ENCODE data around the gene NEK8. TPM values are rescaled to one million over a fixed set of nuclear protein-coding genes. Genes with fewer than 3 reads are reported as not detected.

The NEK8 gene
- total RNA-seq, 2 donors from 2014 or later, result 5.1 to 13.2 TPM

- H3K27ac ChIP-seq, result no peak overlapping the region
- H3K4me1 ChIP-seq (replicated peaks), result no peaks in the 10 kb centered on the region
- peaks cover 41 to 42% of the 10 kb centered on the region in 2 donors for H3K36me3 ChIP-seq
- intact Hi-C loops (cut with DNase I), result no loop called here
- WGBS, result 88% methylated on average over 8 of the region's 8 CpGs
- no peak for TF ChIP-seq POLR2A (IDR thresholded peaks at IDR 0.05)
- no peak for TF ChIP-seq POLR2AphosphoS5 (IDR thresholded peaks at IDR 0.05)
- no peak for TF ChIP-seq CTCF (IDR thresholded peaks at IDR 0.05)
- no peaks in the 10 kb centered on the region for H3K9me3 ChIP-seq
- no peak overlapping the region for H3K4me3 ChIP-seq
- DNase-seq (ENCODE audit: low spot score), result no peak
- H3K27me3 ChIP-seq (replicated peaks; ENCODE audit: insufficient read depth), result no peaks in the 10 kb centered on the region
These were observed 28.3 kb upstream of the NEK8 start for GRCh38 chr17:28700278-28700677.

DNA sequence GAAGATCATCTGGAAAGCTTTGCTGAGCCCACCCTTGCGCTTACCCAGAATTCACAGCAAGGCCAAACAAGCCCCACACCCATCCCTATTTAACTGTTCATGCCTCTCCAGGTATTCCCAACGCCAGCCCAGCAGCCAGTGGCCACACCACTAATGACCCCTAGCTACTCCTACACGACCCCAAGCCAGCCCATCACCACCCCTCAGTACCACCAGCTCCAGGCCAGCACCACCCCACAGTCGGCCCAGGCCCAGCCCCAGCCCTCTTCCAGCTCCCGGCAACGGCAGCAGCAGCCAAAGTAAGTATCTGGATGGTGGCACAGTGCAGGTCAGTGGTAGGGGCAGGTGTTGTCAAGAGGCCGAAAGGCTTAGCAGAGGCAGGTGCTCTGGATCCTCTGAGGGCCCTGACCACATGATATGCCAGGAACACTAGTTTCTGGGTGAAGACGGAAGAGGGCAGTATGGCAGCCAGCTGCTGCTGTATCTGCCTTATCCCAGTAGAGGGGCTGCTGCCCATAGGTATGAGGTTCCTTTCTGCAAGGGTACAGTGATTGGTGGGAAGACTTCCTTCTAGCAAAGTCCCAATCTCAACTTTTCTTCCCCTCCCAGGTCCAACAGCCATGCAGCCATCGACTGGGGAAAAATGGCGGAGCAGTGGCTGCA lies 27.6 kb upstream of the NEK8 start:
- no peak overlapping the region for H3K27ac ChIP-seq
- no peaks in the 10 kb centered on the region for H3K27me3 ChIP-seq (replicated peaks; ENCODE audit: insufficient read depth)
- intact Hi-C loops (cut with DNase I), result no loop called here
- TF ChIP-seq POLR2AphosphoS5 (IDR thresholded peaks at IDR 0.05) (no peak), POLR2A (IDR thresholded peaks at IDR 0.05) (no peak), CTCF (IDR thresholded peaks at IDR 0.05) (no peak)
- WGBS, result 87% methylated on average over 10 of the region's 10 CpGs
- H3K36me3 ChIP-seq, result peaks cover 37 to 38% of the 10 kb centered on the region in 2 donors
- no peaks in the 10 kb centered on the region for H3K9me3 ChIP-seq
- no peak for DNase-seq (ENCODE audit: low spot score)
- no peak overlapping the region for H3K4me3 ChIP-seq
- H3K4me1 ChIP-seq (replicated peaks), result no peaks in the 10 kb centered on the region

DNA sequence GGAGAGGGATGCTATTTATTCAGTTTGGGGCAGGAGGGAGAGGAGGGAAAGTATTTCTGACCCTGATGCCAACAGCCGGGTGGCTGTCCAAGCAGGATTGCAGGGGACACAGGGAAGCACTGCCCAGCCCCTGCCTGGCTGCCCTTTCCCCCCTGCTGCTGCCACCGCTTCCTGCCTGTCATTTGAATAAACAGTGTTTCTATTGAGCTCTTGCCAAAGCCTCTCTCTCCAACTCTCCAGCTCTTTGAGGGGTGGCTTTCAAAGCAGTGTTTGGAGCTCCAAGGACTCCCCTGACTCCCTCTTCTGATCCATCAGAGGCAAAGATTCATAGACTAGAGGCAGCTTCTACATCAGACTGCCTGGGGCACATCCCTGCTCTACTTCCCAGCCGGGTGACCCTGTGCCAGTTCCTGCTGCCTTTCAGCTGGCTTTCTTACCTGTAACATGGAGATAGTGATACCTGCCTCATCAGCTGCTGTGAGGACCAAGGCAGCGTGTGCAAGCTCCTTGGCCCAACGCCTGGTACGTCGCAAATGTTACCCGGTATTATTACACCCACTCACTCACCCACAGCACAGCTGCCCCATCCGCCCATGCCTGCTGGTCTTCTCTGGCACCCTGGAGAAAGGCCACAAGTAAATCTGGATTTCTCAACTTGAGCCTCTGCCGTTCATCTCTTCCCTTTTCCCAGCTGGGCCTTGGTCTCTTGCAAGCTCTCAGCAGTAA lies 26.4 kb upstream of the NEK8 start:
- intact Hi-C loops (cut with DNase I), result no loop called here
- Histone ChIP-seq H3K27me3 (replicated peaks; ENCODE audit: insufficient read depth) (no peaks in the 10 kb centered on the region), H3K27ac (no peak overlapping the region), H3K9me3 (no peaks in the 10 kb centered on the region), H3K4me1 (replicated peaks) (no peaks in the 10 kb centered on the region), H3K4me3 (no peak overlapping the region), H3K36me3 (peaks cover 34 to 37% of the 10 kb centered on the region in 2 donors)
- no peak for DNase-seq (ENCODE audit: low spot score)
- TF ChIP-seq CTCF (IDR thresholded peaks at IDR 0.05) (no peak), POLR2AphosphoS5 (IDR thresholded peaks at IDR 0.05) (no peak)
- 53% methylated on average over 10 of the region's 10 CpGs for WGBS

DNA sequence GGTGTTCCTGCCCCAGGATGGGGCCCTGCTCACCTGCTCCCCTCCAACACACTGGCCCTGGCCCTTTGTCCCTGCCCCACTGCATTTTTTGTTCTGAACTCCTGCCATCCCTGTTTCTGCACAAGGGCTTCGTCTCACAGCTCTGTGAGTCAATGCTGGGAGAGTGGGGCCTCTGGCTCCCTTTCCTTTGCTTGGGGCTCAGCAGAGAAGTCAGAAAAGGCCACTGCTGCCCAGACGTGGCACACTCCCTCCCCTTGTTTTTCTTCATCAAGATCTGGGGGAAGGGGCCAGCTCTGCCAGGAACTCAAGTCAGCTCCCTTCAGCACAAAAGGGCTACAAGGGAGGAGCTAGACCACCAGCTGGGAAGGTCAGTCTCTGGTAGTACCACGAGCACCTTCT lies 25.8 kb upstream of the NEK8 start:
- no peak for DNase-seq (ENCODE audit: low spot score)
- intact Hi-C loops (cut with DNase I), result no loop called here
- Histone ChIP-seq H3K27ac (no peak overlapping the region), H3K36me3 (peaks cover 32 to 35% of the 10 kb centered on the region in 2 donors), H3K4me3 (no peak overlapping the region), H3K9me3 (no peaks in the 10 kb centered on the region), H3K4me1 (replicated peaks) (no peaks in the 10 kb centered on the region), H3K27me3 (replicated peaks; ENCODE audit: insufficient read depth) (no peaks in the 10 kb centered on the region)
- TF ChIP-seq POLR2A (IDR thresholded peaks at IDR 0.05) (no peak), CTCF (IDR thresholded peaks at IDR 0.05) (no peak), POLR2AphosphoS5 (IDR thresholded peaks at IDR 0.05) (no peak)
- 57% methylated on average over 3 of the region's 3 CpGs for WGBS

All from prostate gland (tissue), 2 donors.